OCI-LY1 (cell line): ENCODE data around the gene VTI1A.

ENCODE experiments used
- H2AFZ ChIP-seq: fragments of 200-600 bp; sonication (generic), shearing (Covaris generic); 2 replicates; pipeline ENCODE4 v1.6.0; 2014; ENCODE audit warnings: antibody characterized with exemption, mild to moderate bottlenecking, low read length
- H3F3A ChIP-seq: fragments of 200-600 bp; sonication (generic), shearing (Covaris generic); 2 replicates; pipeline ENCODE4 v1.6.0; 2014; ENCODE audit warnings: mild to moderate bottlenecking, antibody characterized with exemption, low read length, moderate library complexity; ENCODE audit not compliant: insufficient read depth
- H3K27ac ChIP-seq: fragments of 200-600 bp; sonication (generic); 2 replicates; pipeline ENCODE4 v1.5.1; 2014; ENCODE audit warnings: low read length, mixed run types, mild to moderate bottlenecking, low read depth; ENCODE audit not compliant: poor library complexity, severe bottlenecking
- H3K27me3 ChIP-seq: fragments of 200-600 bp; sonication (generic); 2 replicates; pipeline ENCODE4 v1.6.0; 2014; ENCODE audit warnings: antibody characterized with exemption, mild to moderate bottlenecking, low read length, moderate library complexity; ENCODE audit not compliant: insufficient read depth
- H3K36me3 ChIP-seq: fragments of 200-600 bp; sonication (generic); 2 replicates; pipeline ENCODE4 v1.6.1; 2014; ENCODE audit warnings: mild to moderate bottlenecking, antibody characterized with exemption, low read length, moderate library complexity, mixed read lengths; ENCODE audit not compliant: insufficient read depth
- H3K4me1 ChIP-seq: fragments of 200-600 bp; sonication (generic); 2 replicates; pipeline ENCODE4 v1.5.1; 2014; ENCODE audit warnings: mild to moderate bottlenecking, low read length, moderate library complexity; ENCODE audit not compliant: insufficient read depth, severe bottlenecking
- H3K4me2 ChIP-seq: fragments of 200-600 bp; sonication (generic), shearing (Covaris generic); 2 replicates; pipeline ENCODE4 v1.6.1; 2014; ENCODE audit warnings: low read length
- H3K4me3 ChIP-seq: fragments of 200-600 bp; sonication (generic); 2 replicates; pipeline ENCODE4 v1.5.1; 2014; ENCODE audit warnings: low read length, low read depth, mild to moderate bottlenecking, mixed read lengths; ENCODE audit not compliant: poor library complexity, severe bottlenecking
- H3K79me2 ChIP-seq: fragments of 200-600 bp; shearing (Covaris generic); 2 replicates; pipeline ENCODE4 v1.6.1; 2016; ENCODE audit warnings: mixed run types, low read length, mixed read lengths; ENCODE audit not compliant: insufficient read depth
- H3K9ac ChIP-seq: fragments of 200-600 bp; sonication (generic), shearing (Covaris generic); 2 replicates; pipeline ENCODE4 v1.6.1; 2014; ENCODE audit warnings: mild to moderate bottlenecking, low read length, mixed read lengths
- H3K9me2 ChIP-seq: fragments of 200-600 bp; sonication (generic), shearing (Covaris generic); 2 replicates; pipeline ENCODE4 v1.6.1; 2014; ENCODE audit warnings: low read depth, mild to moderate bottlenecking, low read length, mixed read lengths
- H3K9me3 ChIP-seq: fragments of 200-600 bp; shearing (Covaris generic); 2 replicates; pipeline ENCODE4 v1.6.1; 2014; ENCODE audit warnings: low read length, mixed read lengths
- H4K20me1 ChIP-seq: fragments of 200-600 bp; sonication (generic), shearing (Covaris generic); 2 replicates; pipeline ENCODE4 v1.6.0; 2016; ENCODE audit warnings: mild to moderate bottlenecking, low read length; ENCODE audit not compliant: insufficient read depth
- CTCF ChIP-seq: fragments of 200-600 bp; sonication (generic), shearing (Covaris generic); IDR thresholded peaks from 2 replicates; pipeline ENCODE4 v1.5.1; 2017; ENCODE audit warnings: mild to moderate bottlenecking, antibody characterized with exemption, low read length, moderate library complexity, mixed read lengths
- EZH2 ChIP-seq: fragments of 200-600 bp; sonication (generic), shearing (Covaris generic); IDR thresholded peaks from 2 replicates; pipeline ENCODE4 v1.8.0; 2017; ENCODE audit warnings: borderline replicate concordance, mixed run types, mild to moderate bottlenecking, antibody characterized with exemption, low read length, moderate library complexity, mixed read lengths

Gene VTI1A

GRCh38 chr10:112766636-112767035 is 319.6 kb downstream of the VTI1A start:
- Histone ChIP-seq H3K27ac (no peak overlapping the region), H4K20me1 (no peaks in the 10 kb centered on the region), H3K4me1 (no peaks in the 10 kb centered on the region), H2AFZ (no peak overlapping the region), H3K9me3 (no peaks in the 10 kb centered on the region), H3K79me2 (no peaks in the 10 kb centered on the region), H3K36me3 (no peaks in the 10 kb centered on the region), H3K4me3 (no peak overlapping the region), H3K27me3 (no peaks in the 10 kb centered on the region), H3F3A (no peaks in the 10 kb centered on the region), H3K4me2 (no peak overlapping the region), H3K9me2 (no peaks in the 10 kb centered on the region), H3K9ac (no peak overlapping the region)
- TF ChIP-seq EZH2 (no peak), CTCF (no peak)

- Histone ChIP-seq H3K4me1 (no peaks in the 10 kb centered on the region), H3K4me3 (no peak overlapping the region), H3K79me2 (no peaks in the 10 kb centered on the region), H3K9me2 (no peaks in the 10 kb centered on the region), H3K9me3 (no peaks in the 10 kb centered on the region), H2AFZ (no peak overlapping the region), H3K9ac (no peak overlapping the region), H3K27me3 (no peaks in the 10 kb centered on the region), H4K20me1 (no peaks in the 10 kb centered on the region), H3F3A (no peaks in the 10 kb centered on the region), H3K27ac (no peak overlapping the region), H3K4me2 (no peak overlapping the region), H3K36me3 (no peaks in the 10 kb centered on the region; the same call in 1 of the 2 replicates)
- no peak for TF ChIP-seq CTCF
- no peak for TF ChIP-seq EZH2
These were observed 320.1 kb downstream of the VTI1A start for GRCh38 chr10:112767156-112767555.

DNA sequence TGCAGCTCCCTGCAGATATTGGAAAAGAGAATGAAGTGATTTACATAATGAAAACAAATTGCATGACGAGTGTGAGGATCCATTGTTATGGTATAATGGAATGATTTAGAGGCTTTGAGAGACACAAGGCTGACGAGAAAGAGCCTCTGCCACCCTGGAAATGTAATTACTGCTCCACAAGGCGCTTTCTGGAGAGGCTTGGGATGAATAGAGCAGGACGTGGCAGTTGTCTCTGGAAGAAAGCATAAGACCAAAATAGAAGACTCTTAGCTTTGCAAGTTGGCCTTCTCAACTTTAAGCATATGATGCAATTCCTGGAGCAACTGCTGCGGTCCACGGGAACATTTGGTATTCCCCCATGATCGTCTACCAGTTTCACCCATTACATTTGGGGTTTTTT is 321.1 kb downstream of the VTI1A start:
- H3K9me3 ChIP-seq, result no peaks in the 10 kb centered on the region
- no peaks in the 10 kb centered on the region for H3K27me3 ChIP-seq
- H3K9ac ChIP-seq, result no peak overlapping the region
- no peaks in the 10 kb centered on the region for H3K4me1 ChIP-seq
- H3K4me2 ChIP-seq, result no peak overlapping the region
- H3F3A ChIP-seq, result no peaks in the 10 kb centered on the region
- H3K4me3 ChIP-seq, result no peak overlapping the region
- no peaks in the 10 kb centered on the region for H4K20me1 ChIP-seq
- H2AFZ ChIP-seq, result no peak overlapping the region
- no peaks in the 10 kb centered on the region for H3K79me2 ChIP-seq
- no peak overlapping the region for H3K27ac ChIP-seq
- no peaks in the 10 kb centered on the region; the same call in 1 of the 2 replicates for H3K36me3 ChIP-seq
- no peaks in the 10 kb centered on the region for H3K9me2 ChIP-seq
- no peak for TF ChIP-seq CTCF
- TF ChIP-seq EZH2, result no peak
